Psoas muscle (tissue), 8 donors: ENCODE data around the gene MACROH2A1. TPM values are rescaled to one million over a fixed set of nuclear protein-coding genes. Genes with fewer than 3 reads are reported as not detected.

Source experiments
- ATAC-seq, 4 donors: fragments of 200-7000 bp; cut with Tn5 transposase; one replicate each; pipeline ENCODE4 v1.9.1; 2020; ENCODE audit warnings: moderate library complexity in 3 of 4, mild to moderate bottlenecking in 2 of 4
- DNase-seq, 2 donors: peaks; one replicate each; pipeline ENCODE4 v3.0.0-alpha.2; 2020
- H3K27ac ChIP-seq: fragments of 200-600 bp; one replicate; pipeline ENCODE4 v1.8.0; 2022
- H3K27me3 ChIP-seq, 3 donors: fragments of 200-600 bp in 1 of 3; one replicate each; pipeline versions ENCODE4 v1.6.1 to v1.8.0; 2013 to 2022; ENCODE audit warnings: low read length in 2 of 3, mild to moderate bottlenecking in 2 of 3, moderate library complexity in 1 of 3; ENCODE audit not compliant: insufficient read depth in 3 of 3
- H3K36me3 ChIP-seq, 2 donors: fragments of 200-600 bp in 1 of 2; one replicate each; pipeline versions ENCODE4 v1.6.1 to v1.8.0; 2013 to 2022; ENCODE audit warnings: low read depth in 1 of 2, mild to moderate bottlenecking in 1 of 2, moderate library complexity in 1 of 2; ENCODE audit not compliant: insufficient read depth in 1 of 2
- H3K4me1 ChIP-seq: fragments of 200-600 bp; one replicate; pipeline ENCODE4 v1.8.0; 2022
- H3K4me3 ChIP-seq: fragments of 200-600 bp; one replicate; pipeline ENCODE4 v1.8.0; 2022; ENCODE audit warnings: mild to moderate bottlenecking
- H3K9me3 ChIP-seq: fragments of 200-600 bp; one replicate; pipeline ENCODE4 v1.8.0; 2022
- WGBS, 3 donors: extraction: QIAGEN DNeasy Blood & Tissue Kit; methylation state at CpG; one replicate each; pipeline versions ENCODE4 v1.1.6 to v1.1.7; 2013; 5-methylcytosine and 5-hydroxymethylcytosine counted together
- intact Hi-C, 2 donors: fragments of 100-400 bp; cut with DNase I; formaldehyde crosslinking; loops; one replicate each; pipeline versions ENCODE4 v1.11.0 to v1.14.2; 2022
- polyA plus RNA-seq, 3 donors: library from polyadenylated mRNA; stranded (reverse); fragments of 200-250 nt; gene quantifications; one replicate each; pipeline ENCODE4 v1.2.3, GENCODE V29; 2013
- total RNA-seq, 4 donors: library from RNA; stranded (reverse); fragmentation: NEBNext Ultra II Directional in 2 of 4; extraction: Animal tissue kit (Norgen Biotek cat#: 25700) in 2 of 4; gene quantifications; one replicate each; pipeline versions ENCODE4 v1.2.1 to v1.2.4, GENCODE V29; 2021 to 2023
- TF ChIP-seq, protein P1 (sequence below): fragments of 200-600 bp; IDR thresholded peaks from one replicate; pipeline ENCODE4 v1.8.0; 2022; ENCODE audit warnings: antibody characterized with exemption
- donor health status: healthy with polysubstance abuse.
- donor health status: DM: no; HTN: no; CAD: no; lungs with moderate emphysema.
- donor health status: Bipolar disorder and iron deficiency.
- donor health status: healthy.
- donor health status: DM: yes; HTN: yes; CAD: no.
- donor health status: DM: no; HTN: no; CAD: no.
- donor health status: DM: no; HTN: no; CAD: no.
- donor health status: DM: yes; HTN: yes; CAD: no.

The MACROH2A1 gene
- total and polyA plus RNA-seq, 7 donors: 57.8 to 127 (median 85.7) TPM

DNA sequence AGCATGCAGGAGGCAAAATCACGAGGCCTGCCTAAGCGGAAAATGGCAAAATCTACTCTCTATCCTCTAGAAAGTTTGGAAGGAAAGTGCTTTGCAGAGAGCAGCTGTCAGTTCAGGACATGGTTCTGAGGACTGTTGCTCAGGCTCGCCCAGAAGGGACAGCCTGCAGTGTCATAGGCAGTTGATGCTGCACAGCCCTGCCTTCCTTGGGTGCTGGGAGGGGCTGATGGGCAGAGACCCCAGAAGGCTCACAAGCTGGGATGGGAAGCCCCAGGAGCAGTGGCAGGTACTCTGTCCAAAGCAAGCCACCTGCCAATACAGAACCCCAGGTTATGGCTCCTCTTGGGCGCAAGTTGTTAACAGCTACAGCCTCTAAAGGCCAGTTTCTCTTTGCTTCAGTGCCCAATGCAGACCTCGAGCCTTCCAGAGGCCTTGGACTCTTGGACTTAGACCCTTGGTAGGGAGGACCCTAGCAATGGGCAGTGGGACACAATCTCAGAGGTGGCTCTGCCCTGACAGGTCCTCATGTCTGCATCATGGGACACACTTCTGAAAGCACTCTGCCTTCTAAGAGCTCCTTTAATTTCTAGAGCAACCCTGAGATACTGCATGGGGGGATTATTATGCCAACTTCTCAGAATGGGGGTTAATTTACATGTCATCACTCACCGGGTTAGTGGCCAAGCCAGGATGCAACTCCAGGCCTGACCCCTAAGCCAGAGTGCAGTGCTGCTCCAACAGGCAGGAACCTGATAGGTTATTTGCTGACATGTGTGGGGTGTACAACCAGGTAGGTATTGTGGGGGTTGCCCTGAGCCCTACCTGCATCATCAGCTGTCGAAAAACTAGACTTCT, 57.1 kb downstream of the MACROH2A1 start:
- Histone ChIP-seq H3K4me3 (no peak overlapping the region), H3K36me3 (peaks cover 24 to 100% of the 10 kb centered on the region in 2 donors)
- WGBS, 3 donors: 91 to 93% (median 93%) methylated on average over 7 of the region's 7 CpGs

DNA sequence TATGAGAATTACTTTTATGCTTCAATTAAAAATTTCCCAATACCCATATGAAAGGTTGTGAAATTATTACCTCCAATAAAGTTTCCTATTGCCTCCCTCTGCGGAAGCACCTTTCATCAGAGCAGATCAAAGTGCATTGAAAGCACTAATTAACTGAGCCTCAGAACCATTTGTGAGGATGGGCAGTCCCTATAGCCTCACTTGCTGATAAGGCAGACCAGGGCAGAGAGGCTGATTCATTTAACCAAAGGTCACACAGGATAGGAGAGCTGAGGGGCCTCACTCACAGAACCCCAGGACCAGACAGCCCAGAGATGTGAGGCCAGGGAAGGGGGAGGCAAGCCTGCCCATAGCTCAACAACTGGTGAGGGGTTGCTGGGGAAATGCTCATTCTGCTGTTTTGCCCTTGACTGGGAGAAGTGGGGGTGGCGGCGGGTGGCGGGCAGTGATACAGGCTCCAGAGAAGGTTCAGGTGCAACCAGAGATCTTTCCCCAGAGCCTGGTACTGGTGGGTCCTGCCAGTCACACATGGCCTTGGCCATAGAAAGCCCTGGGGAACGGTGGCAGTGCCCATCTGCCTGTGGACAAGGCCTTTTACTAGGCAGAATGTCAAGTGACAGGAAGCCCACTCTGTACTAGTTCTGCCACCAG, 57.9 kb downstream of the MACROH2A1 start:
- Histone ChIP-seq H3K4me3 (no peak overlapping the region), H3K4me1 (no peaks in the 10 kb centered on the region), H3K36me3 (peaks cover 24 to 99% of the 10 kb centered on the region in 2 donors), H3K27ac (no peak overlapping the region), H3K9me3 (no peaks in the 10 kb centered on the region), H3K27me3 (no peaks in the 10 kb centered on the region)
- intact Hi-C loops: no loop called here
- TF ChIP-seq, protein P1, sequence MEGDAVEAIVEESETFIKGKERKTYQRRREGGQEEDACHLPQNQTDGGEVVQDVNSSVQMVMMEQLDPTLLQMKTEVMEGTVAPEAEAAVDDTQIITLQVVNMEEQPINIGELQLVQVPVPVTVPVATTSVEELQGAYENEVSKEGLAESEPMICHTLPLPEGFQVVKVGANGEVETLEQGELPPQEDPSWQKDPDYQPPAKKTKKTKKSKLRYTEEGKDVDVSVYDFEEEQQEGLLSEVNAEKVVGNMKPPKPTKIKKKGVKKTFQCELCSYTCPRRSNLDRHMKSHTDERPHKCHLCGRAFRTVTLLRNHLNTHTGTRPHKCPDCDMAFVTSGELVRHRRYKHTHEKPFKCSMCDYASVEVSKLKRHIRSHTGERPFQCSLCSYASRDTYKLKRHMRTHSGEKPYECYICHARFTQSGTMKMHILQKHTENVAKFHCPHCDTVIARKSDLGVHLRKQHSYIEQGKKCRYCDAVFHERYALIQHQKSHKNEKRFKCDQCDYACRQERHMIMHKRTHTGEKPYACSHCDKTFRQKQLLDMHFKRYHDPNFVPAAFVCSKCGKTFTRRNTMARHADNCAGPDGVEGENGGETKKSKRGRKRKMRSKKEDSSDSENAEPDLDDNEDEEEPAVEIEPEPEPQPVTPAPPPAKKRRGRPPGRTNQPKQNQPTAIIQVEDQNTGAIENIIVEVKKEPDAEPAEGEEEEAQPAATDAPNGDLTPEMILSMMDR: no peak
- DNase-seq (no peak), ATAC-seq (no peak)
- WGBS, 3 donors: 88 to 91% (median 88%) methylated on average over 5 of the region's 5 CpGs

More for the DNA sequence above, 57.1 kb downstream of the MACROH2A1 start:
- H3K4me1 ChIP-seq: no peaks in the 10 kb centered on the region
- no peak for ATAC-seq
- TF ChIP-seq, protein P1: no peak
- no peaks in the 10 kb centered on the region for H3K9me3 ChIP-seq
- DNase-seq: no peak
- H3K27me3 ChIP-seq: no peaks in the 10 kb centered on the region
- no peak overlapping the region for H3K27ac ChIP-seq
- intact Hi-C loops: no loop called here

DNA sequence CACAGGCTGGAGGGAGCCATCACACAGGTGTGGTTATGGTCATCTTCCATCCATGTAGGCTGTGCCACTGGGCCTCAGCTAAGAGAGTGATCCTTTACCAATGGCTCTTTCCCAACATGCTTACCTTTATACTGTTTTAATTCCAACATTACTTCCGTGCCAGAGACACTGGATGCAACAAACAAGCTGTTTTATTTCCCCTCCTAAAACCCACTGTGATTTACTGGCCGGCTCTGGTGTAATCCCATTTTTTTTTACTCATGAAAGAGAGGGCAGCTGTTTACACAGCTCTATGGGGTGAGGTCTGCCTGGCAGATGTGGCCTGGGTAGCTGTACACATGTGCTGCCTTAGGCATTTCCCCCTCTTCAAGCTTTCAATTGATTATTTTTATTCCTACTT, 58.5 kb downstream of the MACROH2A1 start:
- ATAC-seq (no peak), DNase-seq (no peak)
- Histone ChIP-seq H3K27ac (no peak overlapping the region), H3K4me3 (no peak overlapping the region), H3K9me3 (no peaks in the 10 kb centered on the region), H3K36me3 (peaks cover 24 to 99% of the 10 kb centered on the region in 2 donors), H3K27me3 (no peaks in the 10 kb centered on the region), H3K4me1 (no peaks in the 10 kb centered on the region)
- TF ChIP-seq, protein P1: no peak
- WGBS, 3 donors: 63 to 70% (median 65%) methylated on average over 2 of the region's 2 CpGs
- intact Hi-C loops: no loop called here

DNA sequence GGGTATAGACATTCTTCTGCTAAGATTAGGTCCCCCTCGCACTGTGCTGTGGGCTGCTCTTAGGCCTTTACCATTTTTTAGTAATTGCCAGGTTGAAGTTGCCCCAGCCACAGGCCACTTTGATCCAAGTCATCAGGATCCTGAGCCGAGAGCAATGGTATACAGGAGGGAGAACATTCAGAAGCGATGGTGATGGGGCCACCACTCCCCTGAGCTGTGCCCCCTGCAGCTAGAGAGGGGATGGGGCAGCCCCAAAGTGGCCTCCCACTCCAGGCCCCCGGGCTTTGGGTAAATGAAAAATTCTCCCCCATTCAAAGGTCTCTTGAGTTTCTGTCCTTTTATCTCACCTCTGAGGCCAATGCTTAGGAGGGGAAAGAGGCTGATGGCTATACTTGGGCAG, 59.4 kb downstream of the MACROH2A1 start:
- Histone ChIP-seq H3K27ac (no peak overlapping the region), H3K9me3 (no peaks in the 10 kb centered on the region), H3K36me3 (peaks cover 24 to 99% of the 10 kb centered on the region in 2 donors), H3K27me3 (no peaks in the 10 kb centered on the region), H3K4me3 (no peak overlapping the region), H3K4me1 (no peaks in the 10 kb centered on the region)
- 92 to 98% (median 94%) methylated on average over 4 of the region's 4 CpGs for WGBS, 3 donors
- no peak for ATAC-seq
- TF ChIP-seq, protein P1: no peak
- DNase-seq: no peak
- intact Hi-C loops: loop anchor here (10.0 kb wide), 3 partner anchors 305 to 425 kb away; partner anchors contain the start of gene PITX1 (in 1 of the 2)
